ENCODE results near the gene ANTXR1.

DNA sequence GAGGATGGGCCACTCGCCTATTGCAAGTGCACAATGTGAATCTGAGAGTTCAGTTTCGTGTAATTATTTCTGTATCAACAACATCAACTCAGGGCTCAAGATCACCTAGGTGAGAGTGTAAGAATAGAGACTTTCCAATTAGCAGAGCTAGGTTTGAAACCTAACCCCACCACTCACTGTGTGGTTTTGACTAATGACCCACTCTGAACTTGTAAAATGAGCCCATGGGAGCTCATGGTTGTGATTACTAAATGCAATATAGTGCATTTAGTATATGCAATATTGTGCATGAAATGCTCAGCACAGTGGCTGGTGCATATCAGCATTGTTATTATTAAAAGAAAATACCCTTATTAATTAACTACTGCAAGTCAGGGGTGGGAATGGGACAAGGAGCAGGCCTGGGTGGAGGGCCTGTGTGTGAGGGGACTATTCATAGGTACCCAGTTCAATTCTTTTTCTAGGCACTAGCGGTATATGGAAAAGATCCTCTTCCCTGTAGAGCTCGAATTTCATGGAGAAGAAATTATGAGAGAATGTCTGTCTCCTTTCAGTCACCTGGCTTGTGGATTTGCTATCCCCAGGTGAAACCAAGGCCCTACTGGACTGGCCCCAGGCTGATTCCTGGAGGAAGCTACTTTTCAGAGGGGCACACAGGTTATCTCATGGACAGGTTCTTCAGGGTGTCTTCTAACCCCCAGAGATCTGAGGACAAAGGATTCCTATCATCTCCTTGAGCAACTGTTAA, 204.5 kb downstream of the ANTXR1 start:
- TF ChIP-seq, protein P1, sequence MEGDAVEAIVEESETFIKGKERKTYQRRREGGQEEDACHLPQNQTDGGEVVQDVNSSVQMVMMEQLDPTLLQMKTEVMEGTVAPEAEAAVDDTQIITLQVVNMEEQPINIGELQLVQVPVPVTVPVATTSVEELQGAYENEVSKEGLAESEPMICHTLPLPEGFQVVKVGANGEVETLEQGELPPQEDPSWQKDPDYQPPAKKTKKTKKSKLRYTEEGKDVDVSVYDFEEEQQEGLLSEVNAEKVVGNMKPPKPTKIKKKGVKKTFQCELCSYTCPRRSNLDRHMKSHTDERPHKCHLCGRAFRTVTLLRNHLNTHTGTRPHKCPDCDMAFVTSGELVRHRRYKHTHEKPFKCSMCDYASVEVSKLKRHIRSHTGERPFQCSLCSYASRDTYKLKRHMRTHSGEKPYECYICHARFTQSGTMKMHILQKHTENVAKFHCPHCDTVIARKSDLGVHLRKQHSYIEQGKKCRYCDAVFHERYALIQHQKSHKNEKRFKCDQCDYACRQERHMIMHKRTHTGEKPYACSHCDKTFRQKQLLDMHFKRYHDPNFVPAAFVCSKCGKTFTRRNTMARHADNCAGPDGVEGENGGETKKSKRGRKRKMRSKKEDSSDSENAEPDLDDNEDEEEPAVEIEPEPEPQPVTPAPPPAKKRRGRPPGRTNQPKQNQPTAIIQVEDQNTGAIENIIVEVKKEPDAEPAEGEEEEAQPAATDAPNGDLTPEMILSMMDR (IDR thresholded peaks at IDR 0.05), result no peak
- TF ChIP-seq YY1 (IDR thresholded peaks at IDR 0.05; ENCODE audit: low read depth), result no peak

Data from SK-N-SH (cell line).